ENCODE measurements around the gene AKR1C8. TPM values are rescaled to one million over a fixed set of nuclear protein-coding genes. Genes with fewer than 3 reads are reported as not detected.
"Not testable (repeated sequence)": the region's sequence is repeated elsewhere in the genome, so short reads cannot be mapped to it uniquely, and the experiment has no call there.

Gene AKR1C8
- total RNA-seq, 1 donor from 2014 or later: 0.55 TPM

DNA sequence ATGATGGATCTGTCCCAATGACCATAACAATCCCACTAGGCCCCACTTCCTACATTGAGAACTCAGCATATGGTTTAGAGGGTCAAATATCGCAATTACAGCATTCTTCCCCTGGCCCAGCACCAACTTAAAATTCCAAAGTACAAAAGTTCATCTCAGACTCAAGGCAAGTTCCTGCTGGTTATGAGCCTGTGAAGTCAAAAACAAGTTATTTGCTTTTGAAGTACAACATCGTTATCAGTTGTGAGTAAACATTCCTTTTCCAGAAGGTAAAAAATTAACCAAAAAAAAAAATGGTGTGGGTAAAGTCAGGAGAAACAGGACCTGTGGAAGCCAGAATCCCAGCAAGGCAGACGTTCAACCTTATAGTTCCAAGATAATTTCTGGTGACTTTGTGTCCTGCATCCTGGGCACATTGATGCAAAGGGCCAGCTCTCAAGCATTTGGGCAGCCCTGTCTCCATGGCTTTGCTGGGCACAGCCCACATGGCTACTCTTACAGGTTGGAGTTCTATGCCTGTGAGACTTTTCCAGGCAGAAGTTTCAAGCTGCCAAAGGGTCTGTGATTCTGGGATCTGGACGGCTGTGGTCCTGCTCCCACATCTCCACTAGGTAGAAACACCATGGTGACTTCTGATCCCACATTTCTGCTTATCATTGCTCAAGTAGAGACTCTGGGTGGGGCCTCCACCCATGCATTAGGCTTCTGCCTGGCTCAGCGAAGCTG, 37.5 kb downstream of the AKR1C8 start:
- DNase-seq: no peak
- Histone ChIP-seq H3K27me3 (no peaks in the 10 kb centered on the region), H3K36me3 (no peaks in the 10 kb centered on the region), H3K4me3 (no peak overlapping the region), H3K27ac (no peak overlapping the region), H3K9me3 (no peaks in the 10 kb centered on the region), H3K4me1 (no peaks in the 10 kb centered on the region)
- TF ChIP-seq, protein P1, sequence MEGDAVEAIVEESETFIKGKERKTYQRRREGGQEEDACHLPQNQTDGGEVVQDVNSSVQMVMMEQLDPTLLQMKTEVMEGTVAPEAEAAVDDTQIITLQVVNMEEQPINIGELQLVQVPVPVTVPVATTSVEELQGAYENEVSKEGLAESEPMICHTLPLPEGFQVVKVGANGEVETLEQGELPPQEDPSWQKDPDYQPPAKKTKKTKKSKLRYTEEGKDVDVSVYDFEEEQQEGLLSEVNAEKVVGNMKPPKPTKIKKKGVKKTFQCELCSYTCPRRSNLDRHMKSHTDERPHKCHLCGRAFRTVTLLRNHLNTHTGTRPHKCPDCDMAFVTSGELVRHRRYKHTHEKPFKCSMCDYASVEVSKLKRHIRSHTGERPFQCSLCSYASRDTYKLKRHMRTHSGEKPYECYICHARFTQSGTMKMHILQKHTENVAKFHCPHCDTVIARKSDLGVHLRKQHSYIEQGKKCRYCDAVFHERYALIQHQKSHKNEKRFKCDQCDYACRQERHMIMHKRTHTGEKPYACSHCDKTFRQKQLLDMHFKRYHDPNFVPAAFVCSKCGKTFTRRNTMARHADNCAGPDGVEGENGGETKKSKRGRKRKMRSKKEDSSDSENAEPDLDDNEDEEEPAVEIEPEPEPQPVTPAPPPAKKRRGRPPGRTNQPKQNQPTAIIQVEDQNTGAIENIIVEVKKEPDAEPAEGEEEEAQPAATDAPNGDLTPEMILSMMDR (IDR thresholded peaks at IDR 0.05): no peak
- intact Hi-C loops (cut with DNase I): no loop called here
- ATAC-seq: no peak

DNA sequence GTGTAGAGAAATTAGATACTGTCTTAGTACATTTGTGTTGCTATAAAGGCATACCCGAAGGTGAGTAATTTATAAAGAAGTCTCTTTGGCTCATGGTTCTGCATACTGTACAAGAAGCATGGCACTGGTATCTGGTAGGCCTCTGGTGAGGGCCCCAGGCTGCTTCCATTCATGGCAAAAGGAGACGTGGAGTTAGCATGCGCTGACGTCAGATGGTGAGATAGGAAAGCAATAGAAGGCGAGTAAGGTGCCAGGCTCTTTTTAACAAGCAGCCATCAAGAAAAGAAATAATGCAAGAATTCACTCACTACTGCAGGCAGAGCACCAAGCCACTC, 38.1 kb downstream of the AKR1C8 start:
- Histone ChIP-seq H3K4me1 (no peaks in the 10 kb centered on the region), H3K27me3 (no peaks in the 10 kb centered on the region), H3K9me3 (no peaks in the 10 kb centered on the region), H3K4me3 (no peak overlapping the region), H3K27ac (no peak overlapping the region), H3K36me3 (no peaks in the 10 kb centered on the region)
- TF ChIP-seq, protein P1 (IDR thresholded peaks at IDR 0.05): no peak
- intact Hi-C loops (cut with DNase I): no loop called here
- no peak for DNase-seq
- no peak for ATAC-seq

GRCh38 chr10:5143137-5143536, 41.8 kb downstream of the AKR1C8 start:
- H3K27me3 ChIP-seq: no peaks in the 10 kb centered on the region
- ATAC-seq: no peak
- TF ChIP-seq, protein P1 (IDR thresholded peaks at IDR 0.05): no peak
- H3K4me1 ChIP-seq: no peaks in the 10 kb centered on the region
- H3K4me3 ChIP-seq: no peak overlapping the region
- H3K36me3 ChIP-seq: no peaks in the 10 kb centered on the region
- no peak overlapping the region for H3K27ac ChIP-seq
- H3K9me3 ChIP-seq: no peaks in the 10 kb centered on the region
- DNase-seq: no peak
- intact Hi-C loops (cut with DNase I): no loop called here

GRCh38 chr10:5142199-5142598, 42.8 kb downstream of the AKR1C8 start:
- no peak for ATAC-seq
- DNase-seq: no peak
- no peaks in the 10 kb centered on the region for H3K27me3 ChIP-seq
- TF ChIP-seq, protein P1 (IDR thresholded peaks at IDR 0.05): no peak
- H3K4me1 ChIP-seq: no peaks in the 10 kb centered on the region
- no peaks in the 10 kb centered on the region for H3K9me3 ChIP-seq
- H3K4me3 ChIP-seq: no peak overlapping the region
- H3K36me3 ChIP-seq: no peaks in the 10 kb centered on the region
- H3K27ac ChIP-seq: no peak overlapping the region
- intact Hi-C loops (cut with DNase I): no loop called here

- intact Hi-C loops (cut with DNase I); ATAC-seq: not testable (repeated sequence)
Measured at GRCh38 chr10:5137699-5138098, 47.3 kb downstream of the AKR1C8 start.

GRCh38 chr10:5136468-5137087, 48.4 kb downstream of the AKR1C8 start:
- Histone ChIP-seq H3K27me3 (no peaks in the 10 kb centered on the region), H3K4me3 (no peak overlapping the region), H3K4me1 (no peaks in the 10 kb centered on the region), H3K27ac (no peak overlapping the region), H3K9me3 (peaks cover 6% of the 10 kb centered on the region), H3K36me3 (no peaks in the 10 kb centered on the region)
- ATAC-seq (no peak), DNase-seq (no peak)
- intact Hi-C loops (cut with DNase I): no loop called here
- TF ChIP-seq, protein P1 (IDR thresholded peaks at IDR 0.05): no peak

More at GRCh38 chr10:5137699-5138098, 47.3 kb downstream of the AKR1C8 start:
- not testable (repeated sequence) for DNase-seq, H3K4me3 ChIP-seq, H3K27me3 ChIP-seq, H3K4me1 ChIP-seq, H3K27ac ChIP-seq, H3K9me3 ChIP-seq, H3K36me3 ChIP-seq
